Thyroid gland (tissue), 4 donors: ENCODE results near the gene STAU1.

Experiments used
- CTCF ChIP-seq, 6 experiments: fragments of 200-600 bp in 3 of 6; fragments of 450-650 bp in 3 of 6; sonication (generic) in 3 of 6; IDR thresholded peaks; one replicate each; pipeline ENCODE4 v1.5.1; 2016 to 2019; ENCODE audit warnings: antibody characterized with exemption in 6 of 6, mild to moderate bottlenecking in 2 of 6, inconsistent platforms in 1 of 6, moderate library complexity in 1 of 6
- POLR2A ChIP-seq, 2 donors: fragments of 450-650 bp; IDR thresholded peaks; one replicate each; pipeline ENCODE4 v1.6.1; 2017; ENCODE audit warnings: antibody characterized with exemption in 2 of 2, mild to moderate bottlenecking in 2 of 2, moderate library complexity in 1 of 2

GRCh38 chr20:49091762-49092161 is 96.4 kb downstream of the STAU1 start:
- TF ChIP-seq CTCF (IDR thresholded peaks at IDR 0.05): no peak
- TF ChIP-seq POLR2A (IDR thresholded peaks at IDR 0.05): no peak
